Gastroesophageal sphincter (tissue), 4 donors: ENCODE data around the gene C5orf24. TPM values are rescaled to one million over a fixed set of nuclear protein-coding genes. Genes with fewer than 3 reads are reported as not detected.

ENCODE experiments used
- ATAC-seq: fragments of 150-250 bp; one replicate; pipeline ENCODE4 v1.9.1; 2016; ENCODE audit warnings: mild to moderate bottlenecking, moderate library complexity
- H3K27ac ChIP-seq, 4 donors: fragments of 200-600 bp; sonication (generic) in 3 of 4; 1 replicate in 3 of 4; 2 replicates in 1 of 4; pipeline ENCODE4 v1.5.1; 2016 to 2019
- H3K27me3 ChIP-seq: fragments of 200-600 bp; sonication (generic); one replicate; pipeline ENCODE4 v1.5.1; 2019
- H3K36me3 ChIP-seq, 2 donors: fragments of 200-600 bp; sonication (generic); one replicate each; pipeline ENCODE4 v1.5.1; 2019; ENCODE audit warnings: control low read depth in 1 of 2
- H3K4me1 ChIP-seq, 3 donors: fragments of 200-600 bp; sonication (generic); 1 replicate in 2 of 3; 2 replicates in 1 of 3; pipeline ENCODE4 v1.5.1; 2016 to 2019; ENCODE audit warnings: control low read depth in 2 of 3
- H3K4me3 ChIP-seq, 2 donors: fragments of 200-600 bp; sonication (generic); one replicate each; pipeline ENCODE4 v1.5.1; 2019; ENCODE audit warnings: mild to moderate bottlenecking in 1 of 2, moderate library complexity in 1 of 2
- H3K9me3 ChIP-seq, 3 donors: fragments of 200-600 bp; sonication (generic); one replicate each; pipeline ENCODE4 v1.5.1; 2017 to 2019; ENCODE audit warnings: control low read depth in 2 of 3
- EP300 ChIP-seq: sonication (generic); formaldehyde crosslinking; IDR thresholded peaks from one replicate; pipeline ENCODE4 v1.6.1; 2017; ENCODE audit warnings: antibody characterized with exemption, mild to moderate bottlenecking
- POLR2A ChIP-seq, 2 donors: fragments of 450-650 bp; IDR thresholded peaks; one replicate each; pipeline ENCODE4 v1.6.1; 2017; ENCODE audit warnings: antibody characterized with exemption in 2 of 2, mild to moderate bottlenecking in 2 of 2, moderate library complexity in 1 of 2
- POLR2AphosphoS5 ChIP-seq: sonication (generic); formaldehyde crosslinking; IDR thresholded peaks from one replicate; pipeline ENCODE4 v1.6.1; 2017; ENCODE audit warnings: antibody characterized with exemption
- WGBS, 2 donors: methylation state at CpG; one replicate each; pipeline ENCODE4 v1.1.5; 2018; ENCODE audit warnings: low coverage in 1 of 2; 5-methylcytosine and 5-hydroxymethylcytosine counted together
- total RNA-seq, 4 donors: library from RNA; depleted of rRNA; stranded (reverse); fragments of >200 nt; gene quantifications; one replicate each; pipeline ENCODE4 v1.1.0, GENCODE V29; 2016
- TF ChIP-seq, protein P1 (sequence below), 4 experiments: fragments of 200-600 bp in 2 of 4; fragments of 450-650 bp in 2 of 4; sonication (generic) in 1 of 4; IDR thresholded peaks; one replicate each; pipeline ENCODE4 v1.5.1; 2017 to 2019; ENCODE audit warnings: antibody characterized with exemption in 4 of 4, mild to moderate bottlenecking in 2 of 4, moderate library complexity in 2 of 4

C5orf24 gene
- 10 to 100 TPM; 47.3 to 92.3 (median 70.7) TPM for total RNA-seq

- no peaks in the 10 kb centered on the region for H3K27me3 ChIP-seq
- peaks cover 4 to 55% (median 20%) of the 10 kb centered on the region in 3 donors for H3K4me1 ChIP-seq
- ATAC-seq = peak; percentile 99
- H3K27ac ChIP-seq = peak within 1 kb of the TSS; percentile 96 to 99 (median 98)
- WGBS, 2 donors = no CpG with 5 or more reads among the region's 84 CpGs
- H3K9me3 ChIP-seq = no peaks in the 10 kb centered on the region
- TF ChIP-seq EP300 (no peak), POLR2A (IDR thresholded peaks at IDR 0.05) (peak; percentile 96), POLR2AphosphoS5 (peak; percentile 88)
- TF ChIP-seq, protein P1, sequence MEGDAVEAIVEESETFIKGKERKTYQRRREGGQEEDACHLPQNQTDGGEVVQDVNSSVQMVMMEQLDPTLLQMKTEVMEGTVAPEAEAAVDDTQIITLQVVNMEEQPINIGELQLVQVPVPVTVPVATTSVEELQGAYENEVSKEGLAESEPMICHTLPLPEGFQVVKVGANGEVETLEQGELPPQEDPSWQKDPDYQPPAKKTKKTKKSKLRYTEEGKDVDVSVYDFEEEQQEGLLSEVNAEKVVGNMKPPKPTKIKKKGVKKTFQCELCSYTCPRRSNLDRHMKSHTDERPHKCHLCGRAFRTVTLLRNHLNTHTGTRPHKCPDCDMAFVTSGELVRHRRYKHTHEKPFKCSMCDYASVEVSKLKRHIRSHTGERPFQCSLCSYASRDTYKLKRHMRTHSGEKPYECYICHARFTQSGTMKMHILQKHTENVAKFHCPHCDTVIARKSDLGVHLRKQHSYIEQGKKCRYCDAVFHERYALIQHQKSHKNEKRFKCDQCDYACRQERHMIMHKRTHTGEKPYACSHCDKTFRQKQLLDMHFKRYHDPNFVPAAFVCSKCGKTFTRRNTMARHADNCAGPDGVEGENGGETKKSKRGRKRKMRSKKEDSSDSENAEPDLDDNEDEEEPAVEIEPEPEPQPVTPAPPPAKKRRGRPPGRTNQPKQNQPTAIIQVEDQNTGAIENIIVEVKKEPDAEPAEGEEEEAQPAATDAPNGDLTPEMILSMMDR (IDR thresholded peaks at IDR 0.05) = peak in 2 of 4 experiments; percentile 18 to 21
- H3K36me3 ChIP-seq = peaks cover 0 to 18% of the 10 kb centered on the region in 2 donors
- H3K4me3 ChIP-seq = peak within 1 kb of the TSS; percentile 92 to 94
These were observed at the start of gene C5orf24 for GRCh38 chr5:134845852-134846640. Gene C5orf24, plus strand, starts transcription at chr5:134845968. Its CDS starts 8,933 bp downstream, at chr5:134854901.

DNA sequence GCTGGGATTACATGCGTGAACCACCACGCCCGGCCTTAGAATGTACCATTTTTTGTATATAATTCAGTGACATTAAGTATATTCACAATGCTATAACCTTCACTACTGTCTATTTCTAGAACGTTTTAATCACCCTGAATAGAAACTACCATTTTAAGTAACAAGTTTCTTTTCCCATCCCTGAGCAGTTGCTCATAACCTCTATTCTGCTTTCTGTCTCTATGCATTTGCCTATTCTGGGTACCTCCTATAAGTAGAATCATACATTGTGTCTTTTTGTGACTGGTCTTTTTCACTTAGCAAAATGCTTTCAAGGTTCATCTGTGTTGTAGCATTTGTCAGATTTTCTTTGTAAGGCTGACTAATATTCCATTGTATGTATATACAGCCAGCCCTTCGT is 47.3 kb upstream of the C5orf24 start:
- Histone ChIP-seq H3K27me3 (no peaks in the 10 kb centered on the region), H3K9me3 (no peaks in the 10 kb centered on the region), H3K4me3 (no peak overlapping the region), H3K36me3 (peaks cover 0 to 100% of the 10 kb centered on the region in 2 donors), H3K27ac (no peak overlapping the region), H3K4me1 (no peaks in the 10 kb centered on the region)
- 83 to 86% methylated on average over 4 to 5 of the region's 5 CpGs for WGBS, 2 donors
- TF ChIP-seq EP300 (no peak), POLR2A (IDR thresholded peaks at IDR 0.05) (no peak), POLR2AphosphoS5 (no peak)
- TF ChIP-seq, protein P1 (IDR thresholded peaks at IDR 0.05) = no peak
- no peak for ATAC-seq

- Histone ChIP-seq H3K4me3 (no peak overlapping the region), H3K27me3 (no peaks in the 10 kb centered on the region), H3K27ac (no peak overlapping the region), H3K4me1 (no peaks in the 10 kb centered on the region), H3K9me3 (no peaks in the 10 kb centered on the region), H3K36me3 (peaks cover 0 to 85% of the 10 kb centered on the region in 2 donors)
- WGBS, 2 donors = 81 to 90% methylated on average over 2 to 4 of the region's 4 CpGs
- TF ChIP-seq POLR2AphosphoS5 (no peak), EP300 (no peak), POLR2A (IDR thresholded peaks at IDR 0.05) (no peak)
- TF ChIP-seq, protein P1 (IDR thresholded peaks at IDR 0.05) = no peak
- ATAC-seq = no peak
These were observed 41.9 kb upstream of the C5orf24 start for GRCh38 chr5:134803821-134804220.

DNA sequence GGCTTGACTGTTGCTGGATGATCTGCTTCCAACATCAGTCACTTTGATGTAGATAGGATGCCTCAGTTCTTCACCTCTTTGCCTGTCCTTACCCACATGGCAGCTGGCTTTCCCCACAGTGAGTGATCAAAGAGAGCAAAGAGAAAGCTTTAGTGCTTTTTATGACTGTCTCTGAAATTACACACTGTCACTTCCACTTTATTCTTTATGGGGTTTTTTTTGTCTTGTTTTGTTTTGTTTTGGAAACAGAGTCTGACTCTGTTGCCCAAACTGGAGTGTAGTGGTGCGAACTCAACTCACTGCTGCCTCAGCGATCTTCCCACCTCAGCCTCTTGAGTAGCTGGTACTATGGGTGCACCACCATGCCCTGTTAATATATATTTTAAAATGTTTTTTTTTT is 32.4 kb upstream of the C5orf24 start:
- peaks cover 0 to 93% of the 10 kb centered on the region in 2 donors for H3K36me3 ChIP-seq
- no peak overlapping the region for H3K4me3 ChIP-seq

More for the DNA sequence above, 32.4 kb upstream of the C5orf24 start:
- TF ChIP-seq POLR2A (IDR thresholded peaks at IDR 0.05) = no peak
- TF ChIP-seq, protein P1 (IDR thresholded peaks at IDR 0.05) = no peak
- Histone ChIP-seq H3K9me3 (no peaks in the 10 kb centered on the region), H3K27me3 (no peaks in the 10 kb centered on the region), H3K4me1 (no peaks in the 10 kb centered on the region), H3K27ac (no peak overlapping the region)
- 90 to 100% methylated on average over 2 of the region's 2 CpGs for WGBS, 2 donors
- no peak for ATAC-seq
